Epithelial cell of esophagus (primary cell): Measurements from ENCODE around the gene HTR3A.

ENCODE experiments used
- DNase-seq: peaks from one replicate; pipeline ENCODE4 v3.0.0; 2010; ENCODE audit warnings: low read depth
- H3K4me3 ChIP-seq: 2 replicates; pipeline ENCODE4 v1.5.1; 2011; ENCODE audit warnings: mild to moderate bottlenecking, low read length, control low read depth
- TF ChIP-seq, protein P1 (sequence below): IDR thresholded peaks from 2 replicates; pipeline ENCODE4 v1.5.1; 2011; ENCODE audit warnings: low read depth, mild to moderate bottlenecking, low read length, control low read depth, inconsistent platforms; ENCODE audit not compliant: insufficient read depth; ENCODE audit errors: missing control alignments

The HTR3A gene

GRCh38 chr11:114027926-114028325 lies 53.0 kb downstream of the HTR3A start:
- DNase-seq = no peak
- TF ChIP-seq, protein P1, sequence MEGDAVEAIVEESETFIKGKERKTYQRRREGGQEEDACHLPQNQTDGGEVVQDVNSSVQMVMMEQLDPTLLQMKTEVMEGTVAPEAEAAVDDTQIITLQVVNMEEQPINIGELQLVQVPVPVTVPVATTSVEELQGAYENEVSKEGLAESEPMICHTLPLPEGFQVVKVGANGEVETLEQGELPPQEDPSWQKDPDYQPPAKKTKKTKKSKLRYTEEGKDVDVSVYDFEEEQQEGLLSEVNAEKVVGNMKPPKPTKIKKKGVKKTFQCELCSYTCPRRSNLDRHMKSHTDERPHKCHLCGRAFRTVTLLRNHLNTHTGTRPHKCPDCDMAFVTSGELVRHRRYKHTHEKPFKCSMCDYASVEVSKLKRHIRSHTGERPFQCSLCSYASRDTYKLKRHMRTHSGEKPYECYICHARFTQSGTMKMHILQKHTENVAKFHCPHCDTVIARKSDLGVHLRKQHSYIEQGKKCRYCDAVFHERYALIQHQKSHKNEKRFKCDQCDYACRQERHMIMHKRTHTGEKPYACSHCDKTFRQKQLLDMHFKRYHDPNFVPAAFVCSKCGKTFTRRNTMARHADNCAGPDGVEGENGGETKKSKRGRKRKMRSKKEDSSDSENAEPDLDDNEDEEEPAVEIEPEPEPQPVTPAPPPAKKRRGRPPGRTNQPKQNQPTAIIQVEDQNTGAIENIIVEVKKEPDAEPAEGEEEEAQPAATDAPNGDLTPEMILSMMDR = peak; percentile 6
- no peak overlapping the region for H3K4me3 ChIP-seq

DNA sequence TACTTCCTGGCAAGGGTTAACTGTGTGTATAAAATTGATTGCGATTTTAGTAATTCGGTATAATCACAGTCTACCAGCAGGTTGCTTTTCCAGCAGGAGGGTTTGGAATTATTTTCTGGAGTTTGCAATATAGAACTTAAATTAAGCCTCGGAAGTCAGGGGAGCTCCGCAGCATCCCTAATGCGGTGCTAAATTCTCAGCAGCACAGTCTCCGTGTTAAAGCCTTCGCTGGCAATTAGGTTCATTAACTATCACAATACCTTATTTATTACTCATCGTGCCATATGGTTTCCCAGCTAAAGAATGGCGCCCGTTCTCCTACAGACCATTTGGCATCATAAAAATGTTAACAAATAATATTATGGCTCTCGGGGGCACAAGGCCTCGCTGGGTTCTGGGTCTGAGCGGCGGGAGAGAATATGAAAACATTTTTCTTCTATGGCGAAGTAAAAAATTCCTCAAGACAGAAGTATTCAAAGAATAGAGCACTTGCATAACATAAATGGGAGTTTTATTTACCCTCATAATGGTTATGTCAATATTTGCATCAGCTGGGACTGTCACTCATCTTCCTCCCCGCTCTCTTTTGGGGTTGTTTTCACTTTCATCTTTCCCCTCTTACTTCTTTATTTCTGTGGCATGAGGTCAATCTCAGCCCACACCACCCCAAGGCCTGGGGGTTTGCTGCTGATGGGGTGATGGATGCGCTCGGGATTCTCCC lies 56.5 kb downstream of the HTR3A start:
- no peak overlapping the region for H3K4me3 ChIP-seq
- TF ChIP-seq, protein P1 = no peak
- DNase-seq = no peak

- DNase-seq = no peak
- H3K4me3 ChIP-seq = no peak overlapping the region
- TF ChIP-seq, protein P1 = no peak
Observed at GRCh38 chr11:114031967-114032320, 57.0 kb downstream of the HTR3A start.

- no peak overlapping the region for H3K4me3 ChIP-seq
- no peak for DNase-seq
- TF ChIP-seq, protein P1 = no peak
Observed at GRCh38 chr11:114033066-114033465, 58.2 kb downstream of the HTR3A start.

GRCh38 chr11:114033572-114033971 lies 58.7 kb downstream of the HTR3A start:
- TF ChIP-seq, protein P1 = peak; percentile 17
- no peak overlapping the region for H3K4me3 ChIP-seq
- DNase-seq = peak; percentile 11

DNA sequence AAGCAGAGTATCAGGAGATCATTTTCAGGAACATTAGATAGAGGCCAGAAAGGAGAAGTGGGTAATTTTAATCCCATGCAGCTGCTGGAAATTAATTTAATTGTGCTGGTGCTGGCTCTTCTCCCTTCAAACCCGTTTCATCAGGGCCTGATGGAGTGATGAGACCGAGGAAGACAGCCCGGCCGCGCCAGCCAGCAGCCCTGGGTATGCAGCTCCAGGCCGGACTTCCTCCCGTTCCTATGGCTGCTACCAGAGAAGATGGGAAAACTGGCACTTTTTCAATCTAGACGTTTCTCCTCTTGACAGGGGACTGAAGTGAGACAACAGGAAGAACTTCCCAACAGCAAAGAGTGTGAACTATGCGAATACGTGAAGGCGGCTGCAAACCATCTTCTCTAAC lies 60.0 kb downstream of the HTR3A start:
- DNase-seq = no peak
- H3K4me3 ChIP-seq = no peak overlapping the region
- TF ChIP-seq, protein P1 = no peak
